NB4 (cell line): ENCODE measurements around the gene HDAC4.
"Not testable (repeated sequence)": the region's sequence is repeated elsewhere in the genome, so short reads cannot be mapped to it uniquely, and the experiment has no call there.

ENCODE experiments used
- DNase-seq: peaks from one replicate; pipeline ENCODE4 v3.0.0; 2010; ENCODE audit warnings: low read depth
- H3K4me3 ChIP-seq: one replicate; pipeline ENCODE4 v1.5.1; 2011; ENCODE audit warnings: mild to moderate bottlenecking, low read depth, low read length, moderate library complexity
- MYC ChIP-seq: IDR thresholded peaks from 2 replicates; pipeline ENCODE4 v1.6.1; 2011; ENCODE audit warnings: low read depth, low read length
- POLR2A ChIP-seq: IDR thresholded peaks from 2 replicates; pipeline ENCODE4 v1.6.1; 2011; ENCODE audit warnings: mild to moderate bottlenecking; ENCODE audit not compliant: insufficient read length; ENCODE audit errors: extremely low read depth
- TF ChIP-seq, protein P1 (sequence below): IDR thresholded peaks from 2 replicates; pipeline ENCODE4 v1.6.1; 2011; ENCODE audit warnings: low read depth, low read length
- TF ChIP-seq, protein P2 (sequence below): IDR thresholded peaks from one replicate; pipeline ENCODE4 v1.5.1; 2012; ENCODE audit warnings: low read depth, low read length

The HDAC4 gene

DNA sequence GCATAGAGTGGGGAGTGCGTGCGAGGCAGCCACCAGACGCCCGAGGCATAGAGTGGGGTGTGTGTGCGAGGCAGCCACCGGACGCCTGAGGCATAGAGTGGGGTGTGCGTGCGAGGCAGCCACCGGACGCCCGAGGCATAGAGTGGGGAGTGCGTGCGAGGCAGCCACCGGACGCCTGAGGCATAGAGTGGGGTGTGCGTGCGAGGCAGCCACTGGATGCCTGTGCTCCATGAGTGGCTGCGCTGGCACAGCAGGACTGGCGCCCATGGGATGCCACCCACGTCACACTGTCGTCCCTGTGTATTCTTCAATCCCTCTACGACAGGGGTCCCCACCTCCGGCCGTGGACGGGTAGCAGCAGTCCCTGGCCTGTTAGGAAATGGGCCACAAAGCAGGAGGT, 221.9 kb downstream of the HDAC4 start:
- TF ChIP-seq, protein P1, sequence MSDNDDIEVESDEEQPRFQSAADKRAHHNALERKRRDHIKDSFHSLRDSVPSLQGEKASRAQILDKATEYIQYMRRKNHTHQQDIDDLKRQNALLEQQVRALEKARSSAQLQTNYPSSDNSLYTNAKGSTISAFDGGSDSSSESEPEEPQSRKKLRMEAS = no peak
- TF ChIP-seq MYC = no peak
- TF ChIP-seq, protein P2, sequence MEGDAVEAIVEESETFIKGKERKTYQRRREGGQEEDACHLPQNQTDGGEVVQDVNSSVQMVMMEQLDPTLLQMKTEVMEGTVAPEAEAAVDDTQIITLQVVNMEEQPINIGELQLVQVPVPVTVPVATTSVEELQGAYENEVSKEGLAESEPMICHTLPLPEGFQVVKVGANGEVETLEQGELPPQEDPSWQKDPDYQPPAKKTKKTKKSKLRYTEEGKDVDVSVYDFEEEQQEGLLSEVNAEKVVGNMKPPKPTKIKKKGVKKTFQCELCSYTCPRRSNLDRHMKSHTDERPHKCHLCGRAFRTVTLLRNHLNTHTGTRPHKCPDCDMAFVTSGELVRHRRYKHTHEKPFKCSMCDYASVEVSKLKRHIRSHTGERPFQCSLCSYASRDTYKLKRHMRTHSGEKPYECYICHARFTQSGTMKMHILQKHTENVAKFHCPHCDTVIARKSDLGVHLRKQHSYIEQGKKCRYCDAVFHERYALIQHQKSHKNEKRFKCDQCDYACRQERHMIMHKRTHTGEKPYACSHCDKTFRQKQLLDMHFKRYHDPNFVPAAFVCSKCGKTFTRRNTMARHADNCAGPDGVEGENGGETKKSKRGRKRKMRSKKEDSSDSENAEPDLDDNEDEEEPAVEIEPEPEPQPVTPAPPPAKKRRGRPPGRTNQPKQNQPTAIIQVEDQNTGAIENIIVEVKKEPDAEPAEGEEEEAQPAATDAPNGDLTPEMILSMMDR = no peak
- no peak for TF ChIP-seq POLR2A
- no peak for DNase-seq
- H3K4me3 ChIP-seq = no peak overlapping the region

DNA sequence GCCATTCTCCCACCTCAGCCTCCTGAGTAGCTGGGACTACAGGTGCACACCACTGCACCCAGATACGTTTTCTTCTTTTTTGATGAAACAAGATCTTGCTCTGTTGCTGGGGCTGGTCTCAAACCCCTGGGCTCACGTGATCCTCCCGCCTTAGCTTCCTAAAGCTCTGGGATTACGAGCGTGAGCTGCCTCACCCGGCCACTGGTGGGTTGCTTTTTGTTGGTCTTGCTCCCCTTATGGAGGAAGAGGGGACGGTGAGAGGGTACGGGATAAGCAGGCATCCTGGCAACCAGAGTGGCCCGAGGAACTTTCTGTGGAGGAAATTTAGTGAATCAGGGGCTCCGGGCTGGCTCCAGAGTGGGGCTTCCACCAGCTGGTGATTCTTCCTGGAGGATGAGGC, 222.3 kb downstream of the HDAC4 start:
- TF ChIP-seq POLR2A (no peak), MYC (no peak)
- TF ChIP-seq, protein P2 = no peak
- TF ChIP-seq, protein P1 = no peak
- no peak for DNase-seq
- H3K4me3 ChIP-seq = no peak overlapping the region

DNA sequence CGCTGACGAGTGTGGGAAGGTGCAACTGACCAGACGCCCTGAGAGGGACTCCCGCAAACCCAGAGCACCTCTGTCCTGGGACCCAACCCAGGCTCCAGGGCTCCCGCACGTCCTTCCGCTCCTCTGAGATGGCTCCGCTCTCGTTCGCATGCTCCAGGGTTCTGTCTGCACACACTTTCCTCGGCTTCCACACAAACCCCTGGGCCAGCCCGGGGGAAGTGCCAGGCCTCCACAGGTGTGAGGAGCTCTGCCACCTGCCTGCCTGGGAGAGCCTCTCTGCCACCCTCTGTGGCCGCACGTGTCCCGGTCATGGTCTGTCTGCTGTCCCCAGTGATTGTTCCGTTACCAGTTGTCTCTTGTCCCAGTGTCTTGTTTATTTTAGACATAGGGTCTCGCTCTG, 222.9 kb downstream of the HDAC4 start:
- H3K4me3 ChIP-seq = no peak overlapping the region
- DNase-seq = no peak
- no peak for TF ChIP-seq MYC
- TF ChIP-seq, protein P2 = no peak

DNA sequence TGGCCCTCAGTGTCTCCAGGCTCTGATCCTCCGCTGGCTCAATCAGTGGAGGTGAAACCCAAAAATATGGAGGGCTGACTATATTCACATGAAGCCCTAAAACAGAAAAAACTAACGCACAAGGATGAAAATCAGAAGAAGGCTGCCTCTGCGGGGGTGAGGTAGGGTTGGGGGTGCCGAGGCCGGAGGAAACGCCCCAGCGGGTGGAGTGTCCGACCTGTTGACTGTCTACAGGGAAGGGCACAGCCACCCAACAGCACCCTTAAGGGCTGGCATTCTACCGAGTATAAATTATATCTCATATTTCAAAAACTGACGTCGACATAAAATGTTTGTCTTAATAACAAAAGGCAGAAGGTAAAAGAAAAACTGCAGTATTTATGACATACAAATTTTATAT, 223.5 kb downstream of the HDAC4 start:
- no peak for DNase-seq
- TF ChIP-seq POLR2A = no peak
- TF ChIP-seq, protein P2 = no peak
- TF ChIP-seq MYC = no peak
- TF ChIP-seq, protein P1 = no peak

DNA sequence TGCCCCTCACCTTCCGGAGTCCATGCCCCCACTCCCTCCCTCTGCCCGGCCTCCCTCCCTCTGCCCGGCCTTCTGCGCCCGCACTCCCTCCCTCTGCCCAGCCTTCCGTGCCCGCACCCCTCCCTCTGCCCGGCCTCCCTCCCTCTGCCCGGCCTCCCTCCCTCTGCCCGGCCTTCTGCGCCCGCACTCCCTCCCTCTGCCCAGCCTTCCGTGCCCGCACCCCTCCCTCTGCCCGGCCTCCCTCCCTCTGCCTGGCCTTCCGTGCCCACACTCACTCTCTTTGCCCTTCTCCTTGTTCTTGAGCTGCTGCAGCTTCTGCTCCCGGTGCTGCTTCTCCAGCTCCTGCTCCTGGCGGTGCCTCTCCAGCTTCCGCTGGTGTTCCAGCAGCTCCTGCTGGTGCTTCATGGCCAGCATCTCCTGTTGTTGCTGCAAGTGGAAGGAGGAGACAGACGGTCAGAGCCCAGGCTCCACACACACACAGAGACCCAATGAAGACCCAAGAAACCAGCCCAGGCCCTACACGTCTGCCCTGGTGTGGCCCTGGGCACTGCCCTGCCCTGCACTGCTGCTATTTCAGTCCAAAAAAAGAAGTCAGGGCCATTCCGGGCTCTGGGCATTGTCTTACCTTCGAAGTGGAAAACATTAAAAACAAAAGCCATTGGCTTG, 224.5 kb downstream of the HDAC4 start:
- DNase-seq = not testable (repeated sequence)

More for the DNA sequence above, 223.5 kb downstream of the HDAC4 start:
- H3K4me3 ChIP-seq = no peak overlapping the region

DNA sequence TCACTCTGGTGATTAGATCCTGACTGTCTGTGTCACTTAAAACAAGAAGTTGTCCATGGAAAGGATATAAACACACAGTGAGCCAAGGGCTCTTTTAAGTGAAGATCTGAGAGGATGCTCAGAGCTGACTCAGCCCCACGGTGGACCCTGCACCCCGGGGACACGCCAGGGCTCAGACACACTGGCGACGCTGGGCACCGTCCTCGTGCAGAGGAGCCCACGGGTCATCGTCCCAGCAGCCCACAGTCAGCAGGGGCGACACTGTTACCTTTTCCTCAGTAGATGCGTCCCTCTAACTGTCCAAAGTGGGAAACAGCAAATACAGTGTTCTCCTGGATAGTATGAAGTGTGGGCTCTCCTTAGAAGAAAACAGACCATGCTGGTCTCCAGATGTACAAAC, 225.6 kb downstream of the HDAC4 start:
- no peak overlapping the region for H3K4me3 ChIP-seq
- no peak for DNase-seq
- TF ChIP-seq POLR2A = no peak
- TF ChIP-seq, protein P2 = no peak
- TF ChIP-seq MYC = no peak
- TF ChIP-seq, protein P1 = no peak

More for the DNA sequence above, 224.5 kb downstream of the HDAC4 start:
- H3K4me3 ChIP-seq = not testable (repeated sequence)
